ENCODE results near the gene ITPKC.

ITPKC gene

DNA sequence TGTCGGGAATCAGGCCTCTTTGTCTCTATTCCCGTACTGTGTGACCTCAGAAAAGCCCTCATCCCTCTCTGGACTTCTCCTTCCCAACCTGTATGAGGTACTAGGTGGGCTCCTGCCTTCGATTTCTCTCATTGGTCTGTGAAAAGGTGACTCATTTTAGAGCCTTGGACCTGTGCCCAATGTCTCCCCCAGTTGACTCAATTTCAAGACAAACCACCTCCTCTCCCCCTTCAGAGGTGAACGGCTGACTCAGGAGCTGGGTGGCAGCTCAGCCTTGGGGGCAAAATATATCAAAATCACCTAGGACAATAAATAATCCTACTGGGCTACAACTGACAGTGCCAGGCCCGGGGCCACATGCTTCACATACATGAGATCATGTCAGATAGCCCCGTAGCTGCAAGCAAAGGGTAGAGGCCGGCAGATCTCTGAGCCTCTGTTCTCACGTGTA, 856 bp upstream of the ITPKC start:
- no peaks in the 10 kb centered on the region for H3K9me3 ChIP-seq (ENCODE audit: control insufficient read depth, low read length)
- H3K4me3 ChIP-seq (ENCODE audit: extremely low read depth, insufficient read depth, low read length, poor library complexity, severe bottlenecking): peak overlapping the region; percentile 76
- peaks cover 17% of the 10 kb centered on the region for H3K4me1 ChIP-seq (ENCODE audit: control insufficient read depth, insufficient read depth, low read length, poor library complexity, severe bottlenecking)
- peak overlapping the region; percentile 99 for H3K27ac ChIP-seq (ENCODE audit: low read depth, low read length, severe bottlenecking)
- 4 to 6% methylated on average over 6 of the region's 8 CpGs for WGBS, 2 experiments (ENCODE audit: insufficient coverage in 2 of 2)
- peaks cover 24% of the 10 kb centered on the region for H3K36me3 ChIP-seq (ENCODE audit: control insufficient read depth, insufficient read depth, low read length)

- peaks cover 20% of the 10 kb centered on the region for H3K36me3 ChIP-seq (ENCODE audit: control insufficient read depth, insufficient read depth, low read length)
- peaks cover 13% of the 10 kb centered on the region for H3K4me1 ChIP-seq (ENCODE audit: control insufficient read depth, insufficient read depth, low read length, poor library complexity, severe bottlenecking)
- H3K9me3 ChIP-seq (ENCODE audit: control insufficient read depth, low read length): no peaks in the 10 kb centered on the region
- H3K27ac ChIP-seq (ENCODE audit: low read depth, low read length, severe bottlenecking): peak overlapping the region; percentile 99
- peak overlapping the region; percentile 76 for H3K4me3 ChIP-seq (ENCODE audit: extremely low read depth, insufficient read depth, low read length, poor library complexity, severe bottlenecking)
- 2 to 3% methylated on average over 16 to 17 of the region's 20 CpGs for WGBS, 2 experiments (ENCODE audit: insufficient coverage in 2 of 2)
Measured at GRCh38 chr19:40717325-40717879, 490 bp downstream of the ITPKC start.

- H3K4me1 ChIP-seq (ENCODE audit: control insufficient read depth, insufficient read depth, low read length, poor library complexity, severe bottlenecking): peaks cover 13% of the 10 kb centered on the region
- peak overlapping the region; percentile 99 for H3K27ac ChIP-seq (ENCODE audit: low read depth, low read length, severe bottlenecking)
- peaks cover 17% of the 10 kb centered on the region for H3K36me3 ChIP-seq (ENCODE audit: control insufficient read depth, insufficient read depth, low read length)
- H3K9me3 ChIP-seq (ENCODE audit: control insufficient read depth, low read length): no peaks in the 10 kb centered on the region
- 20 to 23% methylated on average over 16 to 17 of the region's 20 CpGs for WGBS, 2 experiments (ENCODE audit: insufficient coverage in 2 of 2)
- peak overlapping the region; percentile 76 for H3K4me3 ChIP-seq (ENCODE audit: extremely low read depth, insufficient read depth, low read length, poor library complexity, severe bottlenecking)
Measured at GRCh38 chr19:40717880-40718773, 1.2 kb downstream of the ITPKC start.

- Histone ChIP-seq H3K27ac (ENCODE audit: low read depth, low read length, severe bottlenecking) (peak overlapping the region; percentile 6), H3K9me3 (ENCODE audit: control insufficient read depth, low read length) (no peaks in the 10 kb centered on the region), H3K36me3 (ENCODE audit: control insufficient read depth, insufficient read depth, low read length) (peaks cover 25% of the 10 kb centered on the region), H3K4me1 (ENCODE audit: control insufficient read depth, insufficient read depth, low read length, poor library complexity, severe bottlenecking) (peaks cover 13% of the 10 kb centered on the region), H3K4me3 (ENCODE audit: extremely low read depth, insufficient read depth, low read length, poor library complexity, severe bottlenecking) (peak overlapping the region; percentile 76)
- 15 to 19% methylated on average over 13 to 15 of the region's 16 CpGs for WGBS, 2 experiments (ENCODE audit: insufficient coverage in 2 of 2)
Measured at GRCh38 chr19:40718774-40719391, 2.0 kb downstream of the ITPKC start.

DNA sequence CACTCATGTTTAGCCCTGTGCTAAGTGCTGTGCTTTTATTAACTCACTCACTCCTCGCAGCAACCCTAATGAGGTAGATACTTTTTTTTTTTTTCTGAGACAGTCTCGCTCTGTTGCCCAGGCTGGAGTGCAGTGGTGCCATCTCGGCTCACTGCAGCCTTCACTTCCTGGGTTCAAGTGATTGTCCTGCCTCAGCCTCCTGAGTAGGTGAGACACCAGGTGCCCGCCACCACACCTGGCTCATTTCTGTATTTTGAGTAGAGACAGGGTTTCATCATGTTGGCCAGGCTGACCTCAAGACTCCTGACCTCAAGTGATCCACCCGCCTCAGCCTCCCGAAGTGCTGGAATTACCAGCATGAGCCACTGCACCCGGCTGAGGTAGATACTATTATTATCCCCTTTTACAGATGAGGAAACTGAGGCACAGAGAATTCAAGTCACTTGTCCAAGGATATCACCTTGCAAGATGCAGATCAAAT, 2.5 kb downstream of the ITPKC start:
- H3K4me3 ChIP-seq (ENCODE audit: extremely low read depth, insufficient read depth, low read length, poor library complexity, severe bottlenecking): peak overlapping the region; percentile 76
- WGBS, 2 experiments (ENCODE audit: insufficient coverage in 2 of 2): 89 to 92% methylated on average over 4 to 5 of the region's 7 CpGs

DNA sequence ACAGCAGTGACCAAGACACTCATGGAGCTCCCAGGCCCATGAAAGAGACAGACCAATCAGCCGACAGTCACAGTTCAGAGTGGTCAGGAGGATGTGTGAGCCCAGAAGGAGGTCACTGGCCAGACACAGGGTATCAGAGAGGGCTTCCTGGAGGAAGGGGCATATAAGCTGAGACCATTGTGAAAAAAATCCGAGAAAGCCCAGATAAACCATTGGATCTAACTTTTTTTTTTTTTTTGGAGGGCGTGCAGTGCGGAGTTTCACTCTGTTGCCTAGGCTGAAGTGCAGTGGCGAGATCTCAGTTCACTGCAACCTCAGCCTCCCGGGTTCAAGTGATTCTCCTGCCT, 4.2 kb downstream of the ITPKC start:
- Histone ChIP-seq H3K4me3 (ENCODE audit: extremely low read depth, insufficient read depth, low read length, poor library complexity, severe bottlenecking) (no peak overlapping the region), H3K27ac (ENCODE audit: low read depth, low read length, severe bottlenecking) (no peak overlapping the region), H3K4me1 (ENCODE audit: control insufficient read depth, insufficient read depth, low read length, poor library complexity, severe bottlenecking) (peaks cover 8% of the 10 kb centered on the region), H3K36me3 (ENCODE audit: control insufficient read depth, insufficient read depth, low read length) (peaks cover 45% of the 10 kb centered on the region), H3K9me3 (ENCODE audit: control insufficient read depth, low read length) (no peaks in the 10 kb centered on the region)
- WGBS, 2 experiments (ENCODE audit: insufficient coverage in 2 of 2): 83 to 86% methylated on average over 4 to 6 of the region's 6 CpGs

More for the DNA sequence above, 2.5 kb downstream of the ITPKC start:
- peaks cover 29% of the 10 kb centered on the region for H3K36me3 ChIP-seq (ENCODE audit: control insufficient read depth, insufficient read depth, low read length)
- H3K9me3 ChIP-seq (ENCODE audit: control insufficient read depth, low read length): no peaks in the 10 kb centered on the region
- peaks cover 9% of the 10 kb centered on the region for H3K4me1 ChIP-seq (ENCODE audit: control insufficient read depth, insufficient read depth, low read length, poor library complexity, severe bottlenecking)
- no peak overlapping the region for H3K27ac ChIP-seq (ENCODE audit: low read depth, low read length, severe bottlenecking)

DNA sequence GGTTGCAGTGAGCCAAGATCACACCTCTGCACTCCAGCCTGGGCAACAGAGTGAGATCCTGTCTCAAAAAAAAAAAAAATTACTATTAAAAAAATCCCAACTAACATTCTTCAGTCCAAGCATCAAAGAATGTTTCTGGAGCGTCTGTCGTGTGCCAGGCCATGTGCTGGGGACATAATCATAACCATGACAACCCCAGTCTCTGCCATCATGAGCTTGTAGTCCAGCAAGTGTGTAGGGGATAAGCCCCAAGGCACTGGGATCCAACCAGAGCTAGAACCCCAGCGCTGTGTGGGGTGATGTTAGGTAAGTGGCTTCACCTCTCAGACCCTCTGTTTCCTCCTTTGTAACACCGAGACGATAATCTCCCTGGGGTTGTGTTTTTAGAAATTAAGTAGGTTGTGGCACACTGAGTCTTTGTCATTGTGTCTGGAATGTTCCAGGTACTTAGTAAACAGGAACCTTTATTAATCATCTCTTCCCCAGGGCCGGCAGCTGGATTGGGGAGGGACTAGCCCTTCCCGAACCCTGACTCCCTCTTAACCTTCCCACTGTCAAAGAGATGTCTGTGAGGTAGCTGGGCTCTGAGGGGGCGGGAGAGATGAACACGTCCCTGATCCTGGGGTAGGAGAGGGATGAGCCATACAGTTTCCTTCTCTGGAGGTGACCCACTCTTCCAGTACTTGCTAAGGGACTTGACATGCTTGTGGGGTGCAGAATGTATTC, 5.2 kb downstream of the ITPKC start:
- Histone ChIP-seq H3K4me1 (ENCODE audit: control insufficient read depth, insufficient read depth, low read length, poor library complexity, severe bottlenecking) (peaks cover 8% of the 10 kb centered on the region), H3K36me3 (ENCODE audit: control insufficient read depth, insufficient read depth, low read length) (peaks cover 53% of the 10 kb centered on the region), H3K27ac (ENCODE audit: low read depth, low read length, severe bottlenecking) (no peak overlapping the region), H3K4me3 (ENCODE audit: extremely low read depth, insufficient read depth, low read length, poor library complexity, severe bottlenecking) (no peak overlapping the region), H3K9me3 (ENCODE audit: control insufficient read depth, low read length) (no peaks in the 10 kb centered on the region)
- WGBS, 2 experiments (ENCODE audit: insufficient coverage in 2 of 2): 83 to 100% methylated on average over 2 of the region's 9 CpGs

DNA sequence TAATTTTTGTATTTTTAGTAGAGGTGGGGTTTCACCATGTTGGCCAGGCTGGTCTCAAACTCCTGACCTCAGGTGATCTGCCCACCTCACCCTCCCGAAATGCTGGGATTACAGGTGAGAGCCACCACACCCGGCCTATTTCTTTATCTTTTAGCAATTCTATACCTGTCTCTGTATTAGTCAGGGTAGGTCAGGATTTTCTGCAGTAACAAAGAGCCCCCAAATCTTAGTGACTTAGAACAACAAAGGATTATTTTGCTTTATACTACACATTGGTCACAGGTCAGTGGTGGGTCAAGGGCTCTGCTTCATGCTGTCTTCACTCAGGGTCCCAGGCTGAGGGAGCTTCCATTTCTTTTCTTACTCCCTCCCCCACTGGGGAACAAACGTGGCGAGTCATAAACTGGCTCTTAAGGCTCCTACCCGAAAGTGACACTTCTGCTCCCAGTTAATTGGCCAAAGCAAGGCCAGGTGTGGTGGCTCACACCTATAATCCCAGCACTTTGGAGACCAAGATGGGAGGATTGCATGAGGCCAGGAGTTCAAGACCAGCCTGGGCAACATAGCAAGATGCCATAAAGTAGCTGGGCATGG, 6.8 kb downstream of the ITPKC start:
- H3K27ac ChIP-seq (ENCODE audit: low read depth, low read length, severe bottlenecking): no peak overlapping the region
- H3K9me3 ChIP-seq (ENCODE audit: control insufficient read depth, low read length): no peaks in the 10 kb centered on the region
- H3K4me1 ChIP-seq (ENCODE audit: control insufficient read depth, insufficient read depth, low read length, poor library complexity, severe bottlenecking): peaks cover 5% of the 10 kb centered on the region
- H3K4me3 ChIP-seq (ENCODE audit: extremely low read depth, insufficient read depth, low read length, poor library complexity, severe bottlenecking): no peak overlapping the region
- WGBS, 2 experiments (ENCODE audit: insufficient coverage in 2 of 2): 81 to 100% methylated on average over 3 of the region's 5 CpGs
- H3K36me3 ChIP-seq (ENCODE audit: control insufficient read depth, insufficient read depth, low read length): peaks cover 68% of the 10 kb centered on the region

GRCh38 chr19:40724315-40724714, 7.4 kb downstream of the ITPKC start:
- 92 to 100% methylated on average over 2 to 3 of the region's 4 CpGs for WGBS, 2 experiments (ENCODE audit: insufficient coverage in 2 of 2)
- no peaks in the 10 kb centered on the region for H3K9me3 ChIP-seq (ENCODE audit: control insufficient read depth, low read length)
- no peak overlapping the region for H3K4me3 ChIP-seq (ENCODE audit: extremely low read depth, insufficient read depth, low read length, poor library complexity, severe bottlenecking)
- H3K27ac ChIP-seq (ENCODE audit: low read depth, low read length, severe bottlenecking): no peak overlapping the region
- H3K36me3 ChIP-seq (ENCODE audit: control insufficient read depth, insufficient read depth, low read length): peaks cover 73% of the 10 kb centered on the region
- peaks cover 5% of the 10 kb centered on the region for H3K4me1 ChIP-seq (ENCODE audit: control insufficient read depth, insufficient read depth, low read length, poor library complexity, severe bottlenecking)

GRCh38 chr19:40724855-40725254, 7.9 kb downstream of the ITPKC start:
- Histone ChIP-seq H3K9me3 (ENCODE audit: control insufficient read depth, low read length) (no peaks in the 10 kb centered on the region), H3K4me3 (ENCODE audit: extremely low read depth, insufficient read depth, low read length, poor library complexity, severe bottlenecking) (no peak overlapping the region), H3K4me1 (ENCODE audit: control insufficient read depth, insufficient read depth, low read length, poor library complexity, severe bottlenecking) (peaks cover 5% of the 10 kb centered on the region), H3K36me3 (ENCODE audit: control insufficient read depth, insufficient read depth, low read length) (peaks cover 78% of the 10 kb centered on the region), H3K27ac (ENCODE audit: low read depth, low read length, severe bottlenecking) (no peak overlapping the region)
- WGBS, 2 experiments (ENCODE audit: insufficient coverage in 2 of 2): 89 to 100% methylated on average over 3 of the region's 3 CpGs
